HG03060 (cell line): ENCODE data around the gene DZANK1.
"Not testable (repeated sequence)": the region's sequence is repeated elsewhere in the genome, so short reads cannot be mapped to it uniquely, and the experiment has no call there.

Experiments
- ATAC-seq: cut with Tn5 transposase; IDR thresholded peaks from one replicate; pipeline ENCODE4 v1.9.1; 2021; ENCODE audit warnings: low read depth, moderate number of reproducible peaks; ENCODE audit not compliant: unreplicated experiment

DZANK1 gene

DNA sequence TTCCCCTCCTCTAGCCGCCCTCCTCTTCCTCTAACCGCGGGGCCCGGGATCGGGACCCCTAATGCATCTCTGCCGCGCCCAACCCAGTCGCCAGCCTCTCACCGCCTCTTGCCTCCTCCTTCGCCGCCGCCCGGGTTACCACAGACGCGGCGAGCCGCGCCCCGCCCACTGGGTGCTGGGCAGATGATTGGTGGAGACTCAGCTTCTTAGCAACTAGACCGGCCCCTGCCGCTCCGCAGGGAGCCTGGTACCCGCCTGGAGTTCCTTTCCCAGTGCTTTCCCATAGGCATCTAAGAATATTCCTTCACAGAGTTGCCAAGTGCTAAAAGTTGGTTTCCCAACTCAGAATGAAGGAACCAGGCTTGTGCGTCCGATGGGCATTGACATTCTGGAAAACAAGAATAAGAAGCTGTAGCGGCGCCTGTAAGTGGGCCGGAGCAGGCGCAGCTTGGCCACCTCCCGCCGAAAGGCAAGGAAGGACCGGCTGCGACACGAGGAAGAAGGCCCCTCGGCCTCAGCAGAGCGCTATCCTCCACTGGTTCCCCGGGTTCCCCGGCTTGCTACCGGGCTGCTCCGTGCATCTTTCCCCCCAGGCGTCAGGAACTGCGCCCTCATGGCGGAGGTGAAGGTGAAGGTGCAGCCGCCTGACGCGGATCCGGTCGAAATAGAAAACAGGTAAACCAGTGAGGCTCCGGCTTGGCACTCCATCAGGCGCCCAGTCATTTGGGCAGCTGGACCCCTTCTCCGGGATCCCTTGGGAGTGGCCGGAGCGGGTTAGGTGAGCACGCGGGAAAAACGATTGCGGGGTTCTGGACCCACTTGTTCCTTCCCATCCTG lies at the start of gene DZANK1, which contains the start of gene POLR3F:
Gene DZANK1 (minus strand): TSS at position 137 of the 837 bp plus-strand sequence. CDS start 1,672 bp downstream, outside the sequence.
Gene POLR3F (plus strand): TSS at position 497 of the 837 bp plus-strand sequence. CDS start 117 bp downstream, at position 614.
- ATAC-seq = peak; percentile 91

DNA sequence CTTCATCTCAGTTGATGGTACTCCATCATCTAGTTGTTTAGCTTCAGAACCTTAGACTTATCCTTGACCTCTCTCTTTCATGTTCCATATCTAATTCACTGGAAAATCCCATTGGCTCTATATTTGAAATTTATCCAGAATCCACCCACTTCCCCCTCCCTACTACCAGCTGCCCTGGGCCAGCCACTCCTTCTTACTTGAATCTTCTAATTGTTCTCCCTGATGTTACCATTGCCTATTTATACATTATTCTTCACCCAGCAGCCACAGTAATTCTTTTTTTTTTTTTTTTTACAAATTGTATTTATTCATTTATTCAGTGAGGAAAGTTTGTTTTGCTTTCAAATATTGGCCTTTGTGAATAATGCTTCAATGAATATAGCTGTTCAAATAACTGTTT lies 49.1 kb upstream of the DZANK1 start:
- ATAC-seq = no peak

GRCh38 chr20:18514127-18514526 lies 47.3 kb upstream of the DZANK1 start:
- ATAC-seq = no peak

DNA sequence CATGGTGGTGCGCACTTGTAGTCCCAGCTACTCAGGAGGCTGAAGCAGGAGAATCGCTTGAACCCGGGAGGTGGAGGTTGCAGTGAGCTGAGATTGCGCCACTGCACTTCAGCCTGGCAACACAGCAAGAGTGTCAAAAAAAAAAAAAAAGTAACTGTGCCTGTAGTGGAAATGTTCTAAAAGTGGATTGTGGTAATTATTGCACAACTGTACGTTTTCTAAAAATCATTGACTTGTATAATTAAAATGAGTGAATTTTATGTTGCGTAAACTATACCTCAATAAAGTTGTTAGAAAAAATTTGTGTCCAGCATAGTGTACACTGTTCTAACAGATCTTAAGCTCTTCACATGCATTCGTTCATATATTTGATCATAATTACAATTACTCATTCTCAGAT lies 46.4 kb upstream of the DZANK1 start:
- no peak for ATAC-seq

DNA sequence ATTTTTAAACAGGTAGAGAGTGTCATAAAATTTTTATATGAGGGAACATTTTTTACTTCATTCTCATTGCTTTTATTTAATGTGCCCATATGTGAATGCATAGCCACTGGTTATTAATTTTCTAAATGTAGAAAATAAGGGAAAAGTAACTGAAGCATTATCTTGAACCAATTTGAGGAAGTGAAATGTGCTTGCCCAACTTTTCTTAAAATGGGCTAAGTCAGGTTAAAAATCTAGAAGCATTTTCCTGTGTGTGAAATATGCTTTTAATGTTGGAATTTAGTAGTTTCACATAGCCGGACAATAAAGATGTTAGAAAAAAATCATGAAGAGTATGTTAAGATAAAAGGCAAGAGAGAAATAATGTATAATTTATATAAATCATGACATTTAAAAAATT lies 44.7 kb upstream of the DZANK1 start:
- no peak for ATAC-seq

- ATAC-seq = peak; percentile 92
These were observed 40.7 kb upstream of the DZANK1 start, which contains the start of gene SEC23B for GRCh38 chr20:18507218-18508191. TSS of gene SEC23B (plus strand) at chr20:18507940. CDS start at chr20:18510836, 2,896 bp downstream.

DNA sequence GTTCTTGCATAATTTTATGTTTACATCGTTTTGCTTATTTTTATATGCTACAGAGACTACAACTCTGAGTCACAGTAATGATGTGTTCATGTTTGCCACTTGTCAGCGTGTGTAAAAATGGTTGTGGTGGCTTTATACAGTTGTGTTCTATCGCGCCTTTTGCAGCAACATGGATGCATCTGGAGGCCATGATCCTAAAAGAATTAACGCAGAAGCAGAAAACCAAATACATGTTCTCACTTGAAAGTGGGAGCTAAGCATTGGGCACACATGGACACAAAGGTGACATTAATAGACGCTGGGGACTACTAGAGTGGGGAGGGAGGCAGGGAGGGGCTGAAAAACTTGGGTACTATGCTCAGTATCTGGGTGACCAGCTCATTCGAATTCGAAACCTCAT lies 39.9 kb upstream of the DZANK1 start:
- no peak for ATAC-seq

- ATAC-seq = no peak
These were observed 37.7 kb upstream of the DZANK1 start for GRCh38 chr20:18504479-18505060.

GRCh38 chr20:18501672-18502071 lies 34.8 kb upstream of the DZANK1 start:
- ATAC-seq = not testable (repeated sequence)

- ATAC-seq = no peak
These were observed 30.8 kb upstream of the DZANK1 start for GRCh38 chr20:18497603-18498002.

DNA sequence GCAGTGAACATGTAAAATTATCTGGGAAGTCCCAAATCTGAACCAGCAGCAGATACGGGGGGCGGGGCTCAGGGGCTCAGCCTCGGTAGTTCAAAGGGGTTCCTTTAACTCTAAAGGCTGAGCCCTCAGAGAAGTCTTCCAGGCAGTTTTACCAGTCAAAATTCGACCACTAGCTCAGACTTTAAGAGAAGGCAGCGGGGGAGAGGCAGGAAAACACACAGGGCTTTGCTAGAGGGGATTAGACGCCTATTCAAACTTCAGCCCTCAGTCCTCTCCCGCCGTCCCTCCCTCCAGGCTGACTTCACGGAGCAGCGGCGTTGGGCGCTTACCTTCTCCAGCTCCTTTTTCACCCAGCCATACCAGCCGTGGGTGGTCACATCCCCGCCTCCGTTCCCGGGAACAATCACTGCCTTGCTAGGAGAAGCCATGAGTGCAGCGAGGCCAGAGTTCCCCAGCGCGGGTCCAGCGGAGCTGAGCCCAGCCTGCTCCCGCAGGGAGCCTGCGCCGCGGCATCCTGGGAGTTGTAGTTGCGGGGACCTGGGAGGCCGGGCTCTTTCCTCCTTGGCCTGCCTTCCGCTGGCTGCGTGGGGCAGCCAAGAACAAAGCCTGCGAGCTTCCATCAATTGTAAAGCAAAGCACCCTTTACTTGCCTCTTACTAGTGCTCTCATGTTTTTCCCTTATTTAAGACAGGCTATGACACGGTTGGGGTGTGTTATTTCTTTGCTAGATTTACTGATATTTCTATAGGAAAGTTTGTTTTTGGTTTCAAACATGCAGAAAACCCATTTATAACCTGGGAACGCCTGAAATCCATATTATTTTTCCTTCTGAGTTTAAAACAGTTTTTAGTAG lies 30.1 kb upstream of the DZANK1 start, which contains the start of gene RBBP9:
Gene RBBP9 (minus strand): TSS at position 486 of the 853 bp plus-strand sequence. CDS start 58 bp downstream, at position 428.
- ATAC-seq = peak; percentile 88

DNA sequence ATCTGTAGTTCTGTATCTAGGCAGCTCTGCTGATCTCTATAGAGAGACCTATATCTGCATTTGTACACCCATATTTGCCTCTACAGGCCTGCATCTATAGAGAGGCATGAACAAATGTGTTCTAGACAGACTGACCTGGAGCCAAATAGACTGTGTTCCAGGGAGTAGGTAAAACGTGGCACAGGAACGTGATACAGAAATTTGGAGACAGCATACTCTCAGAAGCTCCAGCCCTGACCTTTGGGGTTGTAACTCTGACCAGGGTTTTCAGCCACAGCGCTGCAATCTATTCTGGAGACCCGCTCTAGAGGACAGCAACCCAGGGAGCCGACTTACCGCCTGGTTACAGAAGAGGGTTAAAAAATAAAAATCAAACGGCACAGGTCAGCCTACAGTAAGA lies 29.2 kb upstream of the DZANK1 start:
- no peak for ATAC-seq

- ATAC-seq = no peak
These were observed 21.5 kb upstream of the DZANK1 start for GRCh38 chr20:18488301-18488700.

- ATAC-seq = no peak
These were observed 14.8 kb upstream of the DZANK1 start for GRCh38 chr20:18481596-18481995.

GRCh38 chr20:18477821-18478220 lies 11.0 kb upstream of the DZANK1 start:
- ATAC-seq = no peak

- ATAC-seq = no peak
These were observed 10.4 kb upstream of the DZANK1 start for GRCh38 chr20:18477218-18477617.

DNA sequence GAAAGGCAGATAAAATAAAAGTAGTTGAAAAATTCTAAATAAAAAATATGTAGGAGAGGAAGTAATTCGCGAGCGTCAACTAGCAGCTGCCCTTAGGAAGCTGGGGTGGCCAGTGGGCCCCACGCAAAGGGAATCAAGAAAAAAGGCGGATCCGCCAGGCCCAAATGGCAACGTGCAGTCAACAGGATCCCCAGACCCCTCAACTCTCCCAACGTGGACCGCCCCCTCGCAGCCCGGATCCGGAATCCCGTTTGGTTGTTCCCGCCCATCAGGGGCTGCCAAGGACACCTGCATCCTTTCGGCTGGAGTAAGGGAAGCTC lies 296 bp downstream of the DZANK1 start:
- ATAC-seq = no peak

GRCh38 chr20:18465536-18466200 lies 1.2 kb downstream of the DZANK1 start:
- ATAC-seq = no peak

- no peak for ATAC-seq
These were observed 10.2 kb downstream of the DZANK1 start for GRCh38 chr20:18456600-18456999.
